ENCODE results near the gene AKAP10. TPM values are rescaled to one million over a fixed set of nuclear protein-coding genes. Genes with fewer than 3 reads are reported as not detected.

The AKAP10 gene
- total RNA-seq, 1 experiment from 2014 or later = 39.9 TPM

- CTCF ChIA-PET = no interaction called here
- no peaks in the 10 kb centered on the region for H3K4me1 Mint-ChIP-seq (ENCODE audit: low read depth, unreplicated experiment)
- H3K27me3 Mint-ChIP-seq (ENCODE audit: insufficient read depth, unreplicated experiment) = no peaks in the 10 kb centered on the region
- no TSS peak for BruUV-seq (replicated peaks)
- no peak overlapping the region for H3K4me3 Mint-ChIP-seq (ENCODE audit: unreplicated experiment)
- no peak for TF ChIP-seq CTCF (IDR thresholded peaks at IDR 0.05; ENCODE audit: insufficient read depth in 1 of 2, low read depth in 1 of 2, low read length in 1 of 2, severe bottlenecking in 1 of 2, unreplicated experiment in 1 of 2)
- no peaks in the 10 kb centered on the region; the same call in 1 of the 2 replicates for H3K36me3 ChIP-seq (ENCODE audit: control insufficient read depth, insufficient read depth, low read length)
- no peak for DNase-seq
- H3K4me1 ChIP-seq = no peaks in the 10 kb centered on the region
- POLR2A ChIA-PET = no interaction called here
- H3K27ac Mint-ChIP-seq (ENCODE audit: unreplicated experiment) = no peak overlapping the region
- peaks cover 90% of the 10 kb centered on the region for H3K36me3 Mint-ChIP-seq (ENCODE audit: insufficient read depth, unreplicated experiment)
- H3K9me3 Mint-ChIP-seq (ENCODE audit: unreplicated experiment) = no peaks in the 10 kb centered on the region
- H3K9me3 ChIP-seq = no peaks in the 10 kb centered on the region
- H3K27me3 ChIP-seq (replicated peaks; ENCODE audit: control insufficient read depth, insufficient read depth, low read length) = no peaks in the 10 kb centered on the region
- intact Hi-C loops (cut with micrococcal nuclease; ENCODE audit: unreplicated experiment) = no loop called here
- no peak overlapping the region for H3K4me3 ChIP-seq (ENCODE audit: low read depth, low read length)
Observed at GRCh38 chr17:19928299-19928698, 49.3 kb downstream of the AKAP10 start.

DNA sequence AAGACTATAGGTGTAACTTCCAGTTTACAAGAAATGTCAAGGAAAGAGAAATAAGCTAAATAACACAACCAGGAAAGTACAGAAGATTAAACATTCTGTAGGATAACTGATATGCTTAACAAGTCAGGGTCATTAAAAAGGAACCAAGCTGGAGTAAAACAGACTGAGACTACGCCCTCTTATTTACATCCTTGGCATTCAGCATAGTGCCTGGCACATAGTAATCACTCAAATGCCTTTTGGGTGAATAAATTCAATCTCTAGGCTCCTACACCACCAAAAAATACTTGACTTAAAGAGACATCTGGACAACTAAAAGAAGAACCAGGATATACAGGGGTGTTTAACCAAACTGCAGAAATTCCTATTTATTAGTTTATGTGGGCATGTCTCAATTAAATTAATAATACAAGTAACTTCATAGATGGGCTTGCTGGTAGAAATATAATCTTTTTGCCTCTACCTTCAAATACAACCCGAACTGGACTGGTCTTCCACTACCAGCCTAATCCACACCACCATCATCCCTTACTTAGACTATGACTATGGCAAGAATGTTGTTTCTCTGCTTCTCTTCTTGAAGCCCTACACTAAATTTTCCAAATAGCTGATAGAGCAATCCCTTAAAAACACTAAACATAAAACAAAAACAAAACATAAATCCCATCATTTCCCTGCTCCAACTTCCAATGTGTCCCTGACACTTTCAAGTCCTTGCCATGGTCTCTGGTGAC is 62.2 kb downstream of the AKAP10 start:
- peaks cover 71% of the 10 kb centered on the region for H3K36me3 Mint-ChIP-seq (ENCODE audit: insufficient read depth, unreplicated experiment)

DNA sequence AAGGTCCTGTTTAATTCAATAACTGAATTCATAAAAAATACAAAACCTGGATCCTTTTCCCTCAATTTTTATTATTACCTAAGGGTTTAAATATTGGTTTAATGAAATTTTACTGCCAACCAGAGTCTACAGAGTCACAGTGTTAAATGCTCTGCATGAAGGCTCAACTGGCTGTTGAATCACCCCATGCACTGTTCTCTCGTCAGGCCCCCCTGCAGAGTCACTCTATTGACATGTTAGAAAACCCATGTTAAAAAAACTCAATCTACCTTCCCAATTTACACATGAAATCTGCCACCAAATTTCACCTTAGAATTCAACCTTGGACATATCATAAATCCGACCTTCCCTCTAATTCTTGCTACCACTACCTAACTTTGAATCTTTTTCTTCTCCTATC is 66.6 kb downstream of the AKAP10 start:
- Histone ChIP-seq H3K4me3 (ENCODE audit: low read depth, low read length) (no peak overlapping the region), H3K36me3 (ENCODE audit: control insufficient read depth, insufficient read depth, low read length) (peaks cover 2% of the 10 kb centered on the region), H3K4me1 (no peaks in the 10 kb centered on the region), H3K9me3 (no peaks in the 10 kb centered on the region), H3K27me3 (replicated peaks; ENCODE audit: control insufficient read depth, insufficient read depth, low read length) (no peaks in the 10 kb centered on the region)
- intact Hi-C loops (cut with micrococcal nuclease; ENCODE audit: unreplicated experiment) = no loop called here
- CTCF ChIA-PET = no interaction called here
- H3K4me3 Mint-ChIP-seq (ENCODE audit: unreplicated experiment) = no peak overlapping the region
- TF ChIP-seq CTCF (IDR thresholded peaks at IDR 0.05; ENCODE audit: insufficient read depth in 1 of 2, low read depth in 1 of 2, low read length in 1 of 2, severe bottlenecking in 1 of 2, unreplicated experiment in 1 of 2) = no peak
- no TSS peak for BruUV-seq (replicated peaks)
- H3K36me3 Mint-ChIP-seq (ENCODE audit: insufficient read depth, unreplicated experiment) = peaks cover 79% of the 10 kb centered on the region
- H3K4me1 Mint-ChIP-seq (ENCODE audit: low read depth, unreplicated experiment) = peaks cover 6% of the 10 kb centered on the region
- H3K27ac Mint-ChIP-seq (ENCODE audit: unreplicated experiment) = peak overlapping the region; percentile 0
- H3K27me3 Mint-ChIP-seq (ENCODE audit: insufficient read depth, unreplicated experiment) = no peaks in the 10 kb centered on the region
- no peaks in the 10 kb centered on the region for H3K9me3 Mint-ChIP-seq (ENCODE audit: unreplicated experiment)
- no peak for DNase-seq
- POLR2A ChIA-PET = no interaction called here

More for the DNA sequence above, 62.2 kb downstream of the AKAP10 start:
- DNase-seq = no peak
- no peaks in the 10 kb centered on the region for H3K4me1 ChIP-seq
- H3K36me3 ChIP-seq (ENCODE audit: control insufficient read depth, insufficient read depth, low read length) = no peaks in the 10 kb centered on the region; the same call in 1 of the 2 replicates
- Mint-ChIP-seq H3K9me3 (ENCODE audit: unreplicated experiment) (no peaks in the 10 kb centered on the region), H3K27me3 (ENCODE audit: insufficient read depth, unreplicated experiment) (no peaks in the 10 kb centered on the region), H3K27ac (ENCODE audit: unreplicated experiment) (no peak overlapping the region), H3K4me3 (ENCODE audit: unreplicated experiment) (no peak overlapping the region), H3K4me1 (ENCODE audit: low read depth, unreplicated experiment) (no peaks in the 10 kb centered on the region)
- no peaks in the 10 kb centered on the region for H3K27me3 ChIP-seq (replicated peaks; ENCODE audit: control insufficient read depth, insufficient read depth, low read length)
- no TSS peak for BruUV-seq (replicated peaks)
- H3K9me3 ChIP-seq = no peaks in the 10 kb centered on the region
- CTCF ChIA-PET = no interaction called here
- TF ChIP-seq CTCF (IDR thresholded peaks at IDR 0.05; ENCODE audit: insufficient read depth in 1 of 2, low read depth in 1 of 2, low read length in 1 of 2, severe bottlenecking in 1 of 2, unreplicated experiment in 1 of 2) = no peak
- intact Hi-C loops (cut with micrococcal nuclease; ENCODE audit: unreplicated experiment) = no loop called here
- POLR2A ChIA-PET = no interaction called here
- H3K4me3 ChIP-seq (ENCODE audit: low read depth, low read length) = no peak overlapping the region

Measured in Caco-2 (cell line).